Measurements from ENCODE around the gene HJV. TPM values are rescaled to one million over a fixed set of nuclear protein-coding genes. Genes with fewer than 3 reads are reported as not detected.

The HJV gene
- total and polyA plus RNA-seq, 2 of the 13 experiments (the other 11 are each of a cell fraction or from before 2014, with no cell fraction given): 0.18 TPM; not detected in 1

DNA sequence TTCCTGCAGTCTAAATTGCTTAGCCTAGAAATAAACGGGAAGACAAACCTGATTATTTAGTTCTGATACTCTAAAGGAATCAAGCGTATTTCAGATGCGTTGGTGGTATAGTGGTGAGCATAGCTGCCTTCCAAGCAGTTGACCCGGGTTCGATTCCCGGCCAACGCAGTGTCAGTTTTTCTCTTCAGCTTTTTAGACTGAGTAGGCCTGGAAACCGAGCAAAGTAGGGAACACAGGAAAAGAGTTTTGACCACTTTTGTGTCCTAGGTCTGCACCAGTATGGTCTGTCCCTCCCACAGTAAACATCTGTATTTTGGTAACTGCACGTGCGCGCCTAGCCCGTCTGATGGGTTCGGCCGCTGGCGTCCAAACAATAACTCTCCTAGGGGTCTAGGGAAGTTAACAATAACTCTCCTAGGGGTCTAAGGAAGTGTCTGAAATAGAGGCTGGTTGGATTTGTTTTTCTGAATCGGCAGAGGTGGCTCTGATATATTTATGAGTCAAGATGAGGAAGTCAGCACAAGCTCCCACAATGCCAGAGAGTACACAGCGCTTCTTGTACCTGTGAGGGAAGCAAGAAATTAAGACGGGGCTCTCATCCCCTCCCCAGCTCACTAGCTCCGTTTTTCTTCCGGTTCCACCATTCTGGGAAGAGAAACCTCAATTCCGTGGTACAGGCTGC is 15.6 kb upstream of the HJV start (continued):
- TF ChIP-seq, protein P1, sequence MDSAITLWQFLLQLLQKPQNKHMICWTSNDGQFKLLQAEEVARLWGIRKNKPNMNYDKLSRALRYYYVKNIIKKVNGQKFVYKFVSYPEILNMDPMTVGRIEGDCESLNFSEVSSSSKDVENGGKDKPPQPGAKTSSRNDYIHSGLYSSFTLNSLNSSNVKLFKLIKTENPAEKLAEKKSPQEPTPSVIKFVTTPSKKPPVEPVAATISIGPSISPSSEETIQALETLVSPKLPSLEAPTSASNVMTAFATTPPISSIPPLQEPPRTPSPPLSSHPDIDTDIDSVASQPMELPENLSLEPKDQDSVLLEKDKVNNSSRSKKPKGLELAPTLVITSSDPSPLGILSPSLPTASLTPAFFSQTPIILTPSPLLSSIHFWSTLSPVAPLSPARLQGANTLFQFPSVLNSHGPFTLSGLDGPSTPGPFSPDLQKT (CRISPR knock-in tag; IDR thresholded peaks at IDR 0.05; ENCODE audit: borderline replicate concordance): no peak
- TF ChIP-seq, protein P2, sequence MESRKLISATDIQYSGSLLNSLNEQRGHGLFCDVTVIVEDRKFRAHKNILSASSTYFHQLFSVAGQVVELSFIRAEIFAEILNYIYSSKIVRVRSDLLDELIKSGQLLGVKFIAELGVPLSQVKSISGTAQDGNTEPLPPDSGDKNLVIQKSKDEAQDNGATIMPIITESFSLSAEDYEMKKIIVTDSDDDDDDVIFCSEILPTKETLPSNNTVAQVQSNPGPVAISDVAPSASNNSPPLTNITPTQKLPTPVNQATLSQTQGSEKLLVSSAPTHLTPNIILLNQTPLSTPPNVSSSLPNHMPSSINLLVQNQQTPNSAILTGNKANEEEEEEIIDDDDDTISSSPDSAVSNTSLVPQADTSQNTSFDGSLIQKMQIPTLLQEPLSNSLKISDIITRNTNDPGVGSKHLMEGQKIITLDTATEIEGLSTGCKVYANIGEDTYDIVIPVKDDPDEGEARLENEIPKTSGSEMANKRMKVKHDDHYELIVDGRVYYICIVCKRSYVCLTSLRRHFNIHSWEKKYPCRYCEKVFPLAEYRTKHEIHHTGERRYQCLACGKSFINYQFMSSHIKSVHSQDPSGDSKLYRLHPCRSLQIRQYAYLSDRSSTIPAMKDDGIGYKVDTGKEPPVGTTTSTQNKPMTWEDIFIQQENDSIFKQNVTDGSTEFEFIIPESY (CRISPR knock-in tag; IDR thresholded peaks at IDR 0.05): 0 out of 2 replicates have a peak, but pooled peaks have one; percentile 24

DNA sequence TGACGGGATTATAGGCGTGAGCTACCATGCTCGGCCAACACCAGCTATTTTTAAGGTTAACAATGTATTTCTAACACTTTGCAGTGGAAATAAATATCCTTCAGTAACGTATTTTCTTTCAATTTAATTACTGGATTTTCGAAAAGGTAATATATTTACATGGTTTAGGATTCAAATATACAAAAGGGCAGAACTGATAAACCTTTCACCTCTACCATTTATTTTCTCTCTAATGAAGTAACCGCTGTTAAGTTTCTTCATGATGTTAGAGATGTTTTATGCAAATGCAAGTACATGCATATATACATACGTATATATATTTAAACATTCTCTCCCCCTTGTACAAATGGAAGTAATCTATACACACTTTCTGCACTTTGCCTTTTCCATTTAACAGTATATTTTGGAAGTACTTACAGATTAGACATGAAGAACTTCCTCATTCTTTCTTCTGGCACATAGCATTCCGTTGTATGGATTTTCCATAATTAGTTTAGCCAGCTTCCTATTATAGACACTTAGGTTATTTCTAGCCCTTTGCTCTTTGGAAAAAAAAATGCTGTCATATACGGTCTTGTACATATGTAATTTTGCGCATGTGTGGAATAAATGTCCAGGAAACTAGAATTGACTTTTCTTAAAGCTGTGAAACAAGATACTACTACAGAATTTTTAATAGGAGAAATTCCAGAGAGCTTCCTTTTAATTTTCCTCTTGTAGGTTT is 14.9 kb upstream of the HJV start:
- intact Hi-C loops (cut with micrococcal nuclease; ENCODE audit: unreplicated experiment): no loop called here
- peak overlapping the region; percentile 62 for H3K27ac ChIP-seq (ENCODE audit: extremely low read length, insufficient read depth, low read length)
- peak overlapping the region; percentile 82 for H3K4me2 ChIP-seq (ENCODE audit: low read depth, low read length)
- ATAC-seq (no peak), DNase-seq (ENCODE audit: low spot score) (peak; percentile 41), FAIRE-seq (peak; percentile 56)
- peaks cover 52% of the 10 kb centered on the region for H3K4me1 ChIP-seq (ENCODE audit: insufficient read depth, low read length)
- ChIA-PET POLR2A (interaction anchor here (0.6 to 9.1 kb wide), 7 partner anchors 8 to 200 kb away, joined by 3 to 297 read pairs (median 13); partner anchors contain the start of genes ANKRD34A, HJV, POLR3GL and RBM8A), CTCF (ENCODE audit: low intra/inter-chr PET ratio, low total read pairs) (no interaction called here)
- H3K27me3 ChIP-seq (ENCODE audit: control insufficient read depth in 1 of 2, insufficient read depth in 2 of 2, low read length in 2 of 2): no peaks in the 10 kb centered on the region; a peak in 1 of 5 replicates
- WGBS (ENCODE audit: low lambda C conversion rate): 5% methylated on average over 10 of the region's 10 CpGs
- H3K9me3 ChIP-seq (ENCODE audit: low read length): no peaks in the 10 kb centered on the region
- no peaks in the 10 kb centered on the region for H4K20me1 ChIP-seq (ENCODE audit: insufficient read depth, low read length)
- H2AFZ ChIP-seq (ENCODE audit: low read length): no peak overlapping the region
- in situ Hi-C loops (cut with HindIII; ENCODE audit: extremely low pct_ligation_motif_present, low pct_unique_long_range_greater_than_20kb): no loop called here
- no peaks in the 10 kb centered on the region for H3K36me3 ChIP-seq (replicated peaks in 1 of 2; ENCODE audit: control insufficient read depth in 1 of 2, insufficient read depth in 2 of 2, low read length in 2 of 2)
- H3K79me2 ChIP-seq (ENCODE audit: insufficient read depth, low read length): no peaks in the 10 kb centered on the region
- no TSS peak for BruUV-seq (replicated peaks)
- peak overlapping the region; percentile 73 to 86 (median 84) for H3K4me3 ChIP-seq (replicated peaks in 1 of 3; ENCODE audit: insufficient read depth in 1 of 3, low read depth in 2 of 3, low read length in 3 of 3)
- peak overlapping the region; percentile 89 for H3K9ac ChIP-seq (ENCODE audit: insufficient read depth, low read depth, low read length)
- TF ChIP-seq, protein P3, sequence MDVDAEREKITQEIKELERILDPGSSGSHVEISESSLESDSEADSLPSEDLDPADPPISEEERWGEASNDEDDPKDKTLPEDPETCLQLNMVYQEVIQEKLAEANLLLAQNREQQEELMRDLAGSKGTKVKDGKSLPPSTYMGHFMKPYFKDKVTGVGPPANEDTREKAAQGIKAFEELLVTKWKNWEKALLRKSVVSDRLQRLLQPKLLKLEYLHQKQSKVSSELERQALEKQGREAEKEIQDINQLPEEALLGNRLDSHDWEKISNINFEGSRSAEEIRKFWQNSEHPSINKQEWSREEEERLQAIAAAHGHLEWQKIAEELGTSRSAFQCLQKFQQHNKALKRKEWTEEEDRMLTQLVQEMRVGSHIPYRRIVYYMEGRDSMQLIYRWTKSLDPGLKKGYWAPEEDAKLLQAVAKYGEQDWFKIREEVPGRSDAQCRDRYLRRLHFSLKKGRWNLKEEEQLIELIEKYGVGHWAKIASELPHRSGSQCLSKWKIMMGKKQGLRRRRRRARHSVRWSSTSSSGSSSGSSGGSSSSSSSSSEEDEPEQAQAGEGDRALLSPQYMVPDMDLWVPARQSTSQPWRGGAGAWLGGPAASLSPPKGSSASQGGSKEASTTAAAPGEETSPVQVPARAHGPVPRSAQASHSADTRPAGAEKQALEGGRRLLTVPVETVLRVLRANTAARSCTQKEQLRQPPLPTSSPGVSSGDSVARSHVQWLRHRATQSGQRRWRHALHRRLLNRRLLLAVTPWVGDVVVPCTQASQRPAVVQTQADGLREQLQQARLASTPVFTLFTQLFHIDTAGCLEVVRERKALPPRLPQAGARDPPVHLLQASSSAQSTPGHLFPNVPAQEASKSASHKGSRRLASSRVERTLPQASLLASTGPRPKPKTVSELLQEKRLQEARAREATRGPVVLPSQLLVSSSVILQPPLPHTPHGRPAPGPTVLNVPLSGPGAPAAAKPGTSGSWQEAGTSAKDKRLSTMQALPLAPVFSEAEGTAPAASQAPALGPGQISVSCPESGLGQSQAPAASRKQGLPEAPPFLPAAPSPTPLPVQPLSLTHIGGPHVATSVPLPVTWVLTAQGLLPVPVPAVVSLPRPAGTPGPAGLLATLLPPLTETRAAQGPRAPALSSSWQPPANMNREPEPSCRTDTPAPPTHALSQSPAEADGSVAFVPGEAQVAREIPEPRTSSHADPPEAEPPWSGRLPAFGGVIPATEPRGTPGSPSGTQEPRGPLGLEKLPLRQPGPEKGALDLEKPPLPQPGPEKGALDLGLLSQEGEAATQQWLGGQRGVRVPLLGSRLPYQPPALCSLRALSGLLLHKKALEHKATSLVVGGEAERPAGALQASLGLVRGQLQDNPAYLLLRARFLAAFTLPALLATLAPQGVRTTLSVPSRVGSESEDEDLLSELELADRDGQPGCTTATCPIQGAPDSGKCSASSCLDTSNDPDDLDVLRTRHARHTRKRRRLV (CRISPR knock-in tag; IDR thresholded peaks at IDR 0.05): peak; percentile 73; the same call in 1 of the 2 replicates
- TF ChIP-seq ARID2 (CRISPR knock-in tag; IDR thresholded peaks at IDR 0.05; ENCODE audit: borderline replicate concordance) (0 out of 2 replicates have a peak, but pooled peaks have one; percentile 45), SNAPC2 (CRISPR knock-in tag; IDR thresholded peaks at IDR 0.05) (peak; percentile 72; the same call in 1 of the 2 replicates), ARHGAP35 (CRISPR knock-in tag; IDR thresholded peaks at IDR 0.05; ENCODE audit: borderline replicate concordance) (no peak), MBD4 (IDR thresholded peaks at IDR 0.05; ENCODE audit: borderline replicate concordance, low read length) (0 out of 2 replicates have a peak, but pooled peaks have one; percentile 20), CHD4 (IDR thresholded peaks at IDR 0.05; ENCODE audit: borderline replicate concordance, low read length) (peak; percentile 8; the same call in 1 of the 2 replicates)
- TF ChIP-seq, protein P4, sequence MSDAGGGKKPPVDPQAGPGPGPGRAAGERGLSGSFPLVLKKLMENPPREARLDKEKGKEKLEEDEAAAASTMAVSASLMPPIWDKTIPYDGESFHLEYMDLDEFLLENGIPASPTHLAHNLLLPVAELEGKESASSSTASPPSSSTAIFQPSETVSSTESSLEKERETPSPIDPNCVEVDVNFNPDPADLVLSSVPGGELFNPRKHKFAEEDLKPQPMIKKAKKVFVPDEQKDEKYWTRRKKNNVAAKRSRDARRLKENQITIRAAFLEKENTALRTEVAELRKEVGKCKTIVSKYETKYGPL (CRISPR knock-in tag; IDR thresholded peaks at IDR 0.05): peak; percentile 6; the same call in 1 of the 2 replicates
